NCI-H460 (cell line): ENCODE data around the gene GDPD5. TPM values are rescaled to one million over a fixed set of nuclear protein-coding genes. Genes with fewer than 3 reads are reported as not detected.
"Not testable (repeated sequence)": the region's sequence is repeated elsewhere in the genome, so short reads cannot be mapped to it uniquely, and the experiment has no call there.

Experiments used
- DNase-seq: peaks from one replicate; pipeline ENCODE4 v3.0.0-alpha.2; 2016; ENCODE audit warnings: low read depth; ENCODE audit errors: extremely low read depth
- total RNA-seq: library from RNA; depleted of rRNA; stranded (reverse); fragments of >200 nt; shearing (Covaris generic); gene quantifications from 2 replicates; pipeline ENCODE4 v1.2.3, GENCODE V29; 2014

Gene GDPD5
- total RNA-seq, 1 experiment from 2014 or later = 6.5 TPM

DNA sequence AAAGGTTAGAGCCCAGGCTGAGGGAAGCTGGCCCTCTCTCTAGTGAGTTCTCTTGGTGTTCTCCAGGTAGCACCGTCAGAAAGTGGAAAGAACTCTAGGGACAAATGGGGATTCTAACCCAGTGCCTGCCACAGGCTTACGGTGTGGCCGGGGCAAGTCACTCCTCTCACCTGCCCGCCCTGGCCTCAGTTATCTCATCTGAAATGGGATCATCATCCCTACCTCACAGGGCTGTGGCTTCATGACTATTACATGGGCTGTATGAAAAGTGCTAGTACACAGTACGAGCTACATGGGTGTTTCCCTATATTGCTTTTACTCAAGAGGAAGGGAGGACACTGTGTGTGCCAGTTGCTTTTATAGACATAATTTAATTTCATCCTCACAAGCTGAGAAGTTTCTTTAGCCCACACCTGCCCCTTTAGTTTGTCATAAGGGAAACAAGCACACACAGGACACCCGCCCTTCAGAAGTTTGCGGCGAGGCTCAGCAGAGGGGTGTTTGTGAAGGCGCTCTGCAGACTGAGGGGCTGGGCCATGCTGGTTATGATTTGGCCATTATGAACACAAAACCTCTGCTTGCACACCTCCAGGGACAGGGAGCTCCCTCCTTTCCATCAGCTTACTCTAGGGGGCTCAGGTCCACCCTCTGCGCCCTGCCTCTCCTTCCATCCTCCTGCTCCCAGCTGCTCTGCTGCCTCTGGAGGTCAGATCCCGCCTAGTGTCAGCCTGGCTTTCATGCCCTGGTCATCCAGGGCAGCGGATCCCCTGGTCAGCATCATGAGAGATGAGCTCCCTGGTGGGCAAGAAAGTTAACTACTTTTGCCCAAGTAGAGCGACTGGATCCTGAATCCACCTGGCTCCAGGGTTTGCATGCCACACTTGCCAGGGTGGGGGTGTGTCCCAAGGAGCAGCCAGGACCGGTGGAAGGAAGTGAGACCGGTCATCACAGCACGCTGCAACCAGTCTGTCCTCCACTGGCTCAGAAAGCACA lies 93.9 kb downstream of the GDPD5 start:
- DNase-seq = no peak

DNA sequence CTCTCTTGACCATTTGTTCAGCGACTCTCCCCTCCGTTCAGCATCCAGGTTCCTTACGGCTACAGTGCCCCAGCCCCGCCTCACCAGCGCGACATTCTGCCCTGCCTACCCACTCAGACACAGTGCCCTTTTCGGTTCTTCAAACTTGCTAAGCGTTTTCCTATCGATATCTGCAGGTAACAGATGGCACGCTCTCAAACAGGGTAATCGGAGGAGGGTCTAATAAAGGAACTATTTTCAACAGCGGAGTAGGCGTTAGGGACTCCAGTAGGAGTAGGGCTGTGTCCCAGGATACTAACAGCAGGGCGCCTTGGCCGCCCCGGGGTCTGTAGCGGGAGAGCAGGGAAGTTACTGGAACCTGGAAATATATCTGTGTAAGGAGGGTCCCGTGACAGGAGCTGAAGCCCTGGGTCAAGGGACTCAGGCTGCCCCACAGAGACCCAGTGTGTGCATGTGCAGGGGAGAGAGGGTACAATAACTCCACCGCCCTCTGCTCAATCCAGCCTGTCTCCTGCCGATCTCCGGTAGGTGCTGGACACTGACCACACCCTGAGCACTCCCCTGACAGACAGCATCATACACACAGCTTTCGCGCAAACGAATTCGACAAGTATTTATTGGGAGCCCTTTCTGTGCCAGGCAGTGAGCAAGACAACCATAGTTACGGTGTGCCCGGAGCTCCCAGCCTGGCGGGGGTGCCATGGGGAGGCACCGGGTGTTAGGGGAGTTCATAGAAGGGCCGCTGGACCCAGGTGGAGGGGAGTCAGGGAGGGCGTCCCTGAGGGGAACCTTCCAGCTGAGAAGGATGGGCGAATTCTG lies 94.8 kb downstream of the GDPD5 start:
- DNase-seq = no peak

DNA sequence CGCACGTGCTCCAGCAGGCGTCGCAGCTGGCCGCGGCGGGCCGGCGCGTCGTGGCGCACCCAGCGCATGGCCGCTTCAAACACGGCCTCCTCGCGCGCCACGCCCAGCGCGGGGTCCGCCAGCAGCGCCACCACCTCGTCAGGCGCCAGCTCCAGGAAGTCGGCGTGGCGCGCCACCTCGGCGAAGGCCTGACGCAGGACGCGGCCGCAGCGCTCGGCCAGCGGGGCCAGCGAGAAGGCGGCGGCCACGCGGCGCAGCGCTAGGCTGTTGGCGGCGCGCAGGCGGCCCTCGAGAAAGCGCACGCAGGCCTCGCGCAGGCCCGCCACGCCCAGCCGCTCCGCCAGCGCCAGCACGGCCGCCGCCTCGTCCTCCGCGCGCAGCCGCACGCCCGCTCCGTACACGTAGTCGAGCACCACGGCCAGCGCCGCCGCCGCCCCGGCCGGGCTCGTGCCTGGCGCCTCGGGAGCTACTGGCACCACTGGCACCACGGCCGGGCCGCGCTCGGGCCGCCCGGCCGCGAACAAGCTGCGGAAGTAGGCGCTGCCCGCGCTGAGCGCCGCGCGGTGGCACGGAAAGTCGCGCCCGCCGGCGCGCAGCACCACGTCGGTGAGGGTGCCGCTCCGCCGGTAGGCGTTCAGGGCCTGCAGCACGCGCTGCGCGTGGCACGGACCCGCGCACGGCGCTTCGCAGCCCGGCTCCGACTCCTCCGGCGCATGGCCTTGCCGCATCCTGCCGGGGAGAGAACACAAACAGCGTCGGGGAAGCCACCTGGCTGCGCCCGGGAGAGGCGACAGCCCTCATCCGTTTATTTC lies 95.6 kb downstream of the GDPD5 start:
- DNase-seq = peak; percentile 58

DNA sequence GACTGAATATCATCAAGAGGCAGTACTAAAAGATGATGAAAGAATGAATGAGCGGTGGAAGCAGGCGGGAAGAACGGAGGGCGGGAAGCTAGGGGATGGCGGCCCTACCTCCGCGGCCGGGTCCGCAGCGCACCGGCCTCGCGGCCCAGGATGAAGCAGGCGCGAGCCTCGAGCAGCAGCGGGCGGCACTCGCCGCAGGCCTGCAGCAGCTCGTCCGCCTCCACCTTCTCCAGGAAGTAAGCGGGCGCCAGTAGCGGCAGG lies 96.2 kb downstream of the GDPD5 start:
- no peak for DNase-seq

DNA sequence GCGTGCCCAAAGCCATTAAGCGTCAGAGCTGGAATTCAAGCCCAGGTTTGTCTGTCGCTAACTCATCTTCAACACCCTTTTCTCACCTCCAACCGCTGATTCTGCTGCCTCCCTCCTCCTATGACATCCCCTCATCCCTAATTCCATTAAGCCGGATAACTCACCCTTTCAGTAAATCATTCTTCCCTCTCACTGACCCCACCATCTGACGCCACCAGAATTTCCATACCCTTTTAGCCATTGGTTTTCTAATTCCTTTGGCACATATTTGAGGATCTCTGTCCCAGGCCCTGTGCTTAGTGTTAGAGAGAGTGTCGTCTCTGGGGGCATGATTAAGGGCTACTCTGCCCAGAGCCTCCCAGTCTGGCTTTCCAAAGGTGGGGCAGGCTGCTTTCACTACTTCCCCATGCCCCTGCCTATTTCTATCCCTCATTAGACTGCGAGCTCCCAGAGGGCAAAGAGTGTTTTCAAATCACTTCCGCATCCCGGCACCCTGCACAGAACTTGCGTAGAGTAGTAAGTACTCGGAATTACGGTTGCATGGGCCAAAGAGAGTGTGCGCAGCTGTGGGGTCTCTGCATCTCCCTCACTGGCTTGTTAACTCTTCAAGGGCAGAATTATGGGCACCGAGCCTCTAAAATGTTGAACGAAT lies 96.6 kb downstream of the GDPD5 start:
- DNase-seq = no peak

DNA sequence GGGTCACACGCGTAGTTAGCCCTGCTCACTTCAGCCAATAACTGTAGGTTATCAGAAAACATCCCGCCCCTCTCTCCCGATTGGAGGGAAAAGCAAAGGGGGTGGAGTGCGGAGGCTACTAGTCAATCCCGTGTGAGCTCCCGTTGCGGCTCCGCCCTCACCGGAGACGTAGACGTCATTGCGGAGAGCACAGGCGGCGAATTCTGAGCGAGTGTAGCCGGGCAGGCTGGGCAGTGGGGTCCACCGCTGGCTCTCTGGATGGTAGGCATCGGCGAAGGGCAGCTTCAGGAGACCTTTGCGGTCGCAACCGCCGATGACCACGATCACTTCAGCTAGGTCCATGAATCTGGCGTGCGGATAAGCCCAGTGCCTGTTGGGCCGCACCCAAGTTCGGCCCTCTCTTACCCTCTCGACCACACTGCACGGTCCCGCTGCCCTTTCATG lies 97.4 kb downstream of the GDPD5 start:
- peak; percentile 78 for DNase-seq

DNA sequence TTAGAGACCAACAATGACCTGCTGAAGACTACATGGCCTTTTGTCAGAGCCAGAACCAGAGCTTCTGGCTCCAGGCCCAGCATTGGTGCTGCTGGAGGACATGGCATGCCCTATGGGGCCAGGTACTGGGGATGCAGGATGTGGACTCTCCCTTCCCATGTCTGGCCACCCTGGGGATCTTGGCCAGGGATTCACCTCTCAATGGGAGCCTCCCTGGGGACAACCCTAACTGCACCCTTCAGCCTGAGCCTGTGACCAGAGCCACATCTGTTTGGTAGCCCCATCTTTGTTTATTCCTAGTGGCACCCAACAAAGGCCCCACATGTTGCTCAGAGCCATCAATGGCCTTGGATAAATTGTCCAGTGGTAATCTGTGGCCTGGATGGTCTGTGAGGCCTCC lies 98.6 kb downstream of the GDPD5 start:
- no peak for DNase-seq

DNA sequence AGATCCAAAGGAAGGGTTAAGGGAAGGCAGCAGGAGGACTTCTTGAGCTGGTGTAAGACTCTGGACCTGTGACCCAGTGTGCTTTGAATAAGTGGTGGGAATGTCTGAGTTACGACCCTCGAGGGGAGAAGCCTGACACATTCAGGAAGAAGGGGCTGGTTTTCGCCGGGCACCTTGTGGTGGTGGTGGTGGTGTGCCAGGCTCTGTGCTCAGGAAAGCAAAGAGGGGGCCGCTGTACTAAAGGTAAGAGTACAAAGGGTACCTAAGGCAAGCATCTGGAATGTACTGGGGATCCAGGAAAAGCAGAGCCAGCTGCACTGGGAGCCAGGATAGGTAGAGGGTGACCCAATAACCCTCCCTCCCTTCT lies 99.0 kb downstream of the GDPD5 start:
- DNase-seq = no peak

DNA sequence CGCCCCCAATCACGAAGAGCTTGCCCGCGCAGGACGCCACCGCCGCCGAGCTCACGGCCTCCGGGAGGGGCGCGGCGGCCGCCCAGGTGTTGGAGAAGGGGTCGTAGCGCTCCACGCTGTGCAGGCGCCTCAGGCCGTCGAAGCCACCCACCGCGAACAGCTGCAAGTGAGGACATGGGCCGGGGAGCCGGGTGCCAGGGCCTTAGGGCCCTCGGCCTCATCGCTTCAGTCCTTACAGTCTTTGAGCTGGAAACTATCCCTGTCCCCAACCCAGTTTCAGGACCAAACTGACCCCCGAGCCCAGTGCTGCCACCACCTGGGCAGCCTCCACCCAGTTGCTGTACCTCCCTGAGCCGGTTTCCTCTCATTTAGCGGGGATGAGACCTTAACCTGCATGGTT lies 100.3 kb downstream of the GDPD5 start:
- DNase-seq = no peak

DNA sequence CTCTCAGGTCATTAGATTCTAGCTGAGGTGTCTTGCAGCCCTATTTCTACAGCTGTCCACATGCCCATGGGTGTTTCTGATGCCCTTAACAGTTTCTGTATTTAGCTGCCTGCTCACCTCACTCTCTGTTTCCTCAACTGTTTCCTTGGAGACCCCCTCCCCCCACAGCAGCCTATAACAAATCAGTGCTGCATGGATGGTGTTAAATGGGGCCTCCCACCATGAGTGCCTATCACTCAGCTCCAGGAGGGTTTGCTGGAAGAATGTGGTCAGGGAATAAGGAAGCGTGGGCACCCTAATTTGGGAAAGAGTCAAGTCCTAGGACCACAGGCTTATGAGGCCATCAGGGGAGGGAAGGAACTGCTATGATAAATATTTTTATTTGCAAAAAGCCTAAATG lies 101.3 kb downstream of the GDPD5 start:
- DNase-seq = no peak

DNA sequence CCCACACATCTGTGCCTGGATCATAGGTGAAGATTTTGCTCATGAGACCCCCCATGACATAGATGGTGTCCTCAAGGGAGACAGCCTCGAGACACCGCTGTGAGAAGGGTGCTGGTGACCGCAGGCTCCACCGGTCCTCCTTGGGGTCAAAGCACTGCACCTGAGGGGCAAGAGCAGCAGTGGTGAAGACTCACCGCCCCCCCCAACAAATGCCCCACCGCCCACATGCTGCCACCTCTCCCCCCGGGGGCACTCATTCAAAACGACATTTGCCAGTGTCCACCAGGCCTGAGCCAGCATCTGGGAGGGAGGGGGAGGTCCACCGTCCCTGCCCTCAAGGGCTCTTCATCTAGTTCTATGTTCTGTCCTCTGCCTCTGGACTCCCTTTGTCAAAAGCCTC lies 102.0 kb downstream of the GDPD5 start:
- no peak for DNase-seq

DNA sequence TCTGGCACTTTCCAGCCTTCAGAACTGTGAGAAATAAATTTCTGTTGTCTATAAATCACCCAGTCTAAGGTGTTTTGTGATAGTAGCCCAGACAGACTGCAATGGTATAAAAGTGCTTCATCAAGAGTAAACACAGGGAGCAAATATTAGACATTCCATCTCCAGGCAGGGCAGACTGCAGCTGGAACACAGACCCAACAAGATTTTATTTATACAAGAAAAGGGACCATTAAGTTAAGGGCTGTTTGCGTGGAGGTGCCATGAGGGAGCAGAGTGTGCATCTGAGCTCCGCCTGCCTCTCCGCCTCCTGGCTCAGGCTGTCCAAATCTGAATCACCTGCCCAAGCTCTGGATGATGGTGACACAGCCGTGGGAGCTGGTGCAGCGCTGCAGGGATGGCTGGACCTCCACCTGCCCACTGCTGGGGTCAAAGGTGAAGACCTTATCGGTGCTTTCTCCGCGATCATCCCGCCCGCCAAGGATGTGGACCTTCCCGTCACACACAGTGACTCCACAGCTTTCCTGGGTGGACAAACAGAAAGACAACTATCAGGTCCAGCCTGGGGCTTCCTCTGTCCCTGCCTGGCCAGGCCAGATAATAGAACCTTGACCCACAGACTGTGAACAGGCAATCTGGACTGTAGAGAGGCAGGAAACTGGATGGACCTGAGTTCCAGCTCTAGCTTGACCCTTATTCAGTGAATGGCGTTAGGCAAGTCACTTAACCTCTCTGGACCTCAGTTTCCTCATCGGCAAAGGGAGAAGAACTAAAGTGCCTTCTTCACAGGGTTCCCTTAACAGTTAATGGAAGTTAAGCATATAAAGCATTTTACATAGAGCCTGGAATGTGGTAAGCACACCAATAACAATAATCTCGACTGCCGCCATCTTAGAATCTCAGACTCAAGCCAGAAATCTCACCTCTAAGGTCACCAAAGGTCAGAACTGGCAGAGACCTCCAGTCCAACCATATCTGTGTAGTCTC lies 103.2 kb downstream of the GDPD5 start:
- no peak for DNase-seq

DNA sequence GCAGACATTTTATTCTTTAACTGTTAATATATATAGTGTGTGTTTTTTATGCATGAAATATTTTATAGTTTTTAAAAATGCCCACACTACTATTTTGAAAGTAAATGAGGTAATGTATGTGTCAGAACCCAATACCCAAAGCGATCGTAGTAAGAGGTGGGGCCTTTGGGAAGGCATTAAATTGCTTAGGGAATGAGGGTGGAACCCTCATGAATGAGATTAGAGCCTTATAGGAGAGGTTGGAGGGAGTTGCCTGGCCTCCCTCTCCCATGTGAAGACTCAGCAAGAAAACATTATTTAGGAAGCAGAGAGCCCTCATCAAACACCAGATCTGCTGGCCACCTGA lies 103.9 kb downstream of the GDPD5 start:
- DNase-seq = no peak

DNA sequence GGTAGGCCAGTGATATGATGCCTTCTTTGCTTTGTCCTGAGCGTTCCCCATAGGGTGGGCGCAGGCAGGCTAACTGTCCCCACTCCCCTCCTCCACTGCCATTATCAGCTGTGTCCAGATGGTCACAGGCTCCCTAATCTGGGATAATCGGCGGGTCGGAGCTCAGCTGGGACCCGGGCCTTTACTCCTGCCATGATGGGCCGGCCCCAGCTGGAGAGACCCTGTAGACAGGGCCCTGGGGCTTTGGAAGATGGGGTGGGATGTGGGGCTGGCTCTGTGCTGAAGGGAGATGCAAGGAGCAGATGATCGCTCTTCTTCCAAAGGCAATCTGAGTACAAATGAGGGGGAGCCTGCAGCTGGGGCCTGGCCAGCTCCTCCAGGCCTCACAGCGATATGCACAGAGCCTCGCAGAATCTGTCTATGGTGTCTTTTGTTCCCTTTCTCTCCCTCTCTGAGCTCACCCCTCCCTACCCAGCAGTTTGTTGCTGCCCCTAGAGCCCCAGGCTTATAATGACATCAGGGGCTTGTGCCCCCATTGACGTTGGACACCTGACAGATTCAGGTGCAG lies 104.6 kb downstream of the GDPD5 start:
- no peak for DNase-seq

DNA sequence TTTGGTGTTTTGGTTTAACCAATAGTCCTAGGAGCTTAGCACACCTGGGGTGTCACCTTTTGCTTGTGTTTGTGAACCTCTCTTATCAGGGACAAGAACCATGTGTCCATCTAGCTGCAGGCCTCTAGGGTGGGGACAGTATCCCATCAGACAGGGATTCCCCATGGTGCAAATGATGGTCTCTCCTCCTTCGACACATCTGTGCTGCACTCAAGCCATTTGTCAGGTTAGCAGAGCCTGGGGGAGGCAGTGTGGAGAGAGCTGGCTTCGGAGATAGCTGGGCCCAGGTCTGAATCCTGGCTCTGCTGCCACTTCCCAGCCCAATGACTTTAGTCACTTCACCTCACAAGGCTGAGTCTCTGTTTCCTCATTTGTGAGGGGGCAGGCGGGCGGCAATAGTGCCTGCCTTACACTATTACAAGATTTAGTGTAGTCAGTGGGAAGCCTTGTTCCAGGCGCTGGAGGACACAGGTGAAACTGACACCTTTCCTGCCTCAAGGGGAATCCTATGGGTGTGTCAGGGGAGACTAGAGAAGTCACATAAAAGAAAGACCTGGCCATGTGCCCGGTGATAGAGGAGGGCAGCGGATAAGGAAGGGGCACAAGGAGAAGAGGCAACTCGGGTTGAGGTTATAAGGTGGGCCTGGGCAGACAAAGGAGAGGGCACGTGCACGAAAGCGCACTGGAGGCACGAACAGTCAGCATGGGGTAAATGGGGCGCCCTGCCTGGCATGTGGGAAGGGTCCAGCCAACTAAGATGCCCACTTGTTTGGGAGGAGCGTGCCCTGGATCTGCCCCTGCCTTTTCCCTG lies 105.3 kb downstream of the GDPD5 start:
- no peak for DNase-seq

DNA sequence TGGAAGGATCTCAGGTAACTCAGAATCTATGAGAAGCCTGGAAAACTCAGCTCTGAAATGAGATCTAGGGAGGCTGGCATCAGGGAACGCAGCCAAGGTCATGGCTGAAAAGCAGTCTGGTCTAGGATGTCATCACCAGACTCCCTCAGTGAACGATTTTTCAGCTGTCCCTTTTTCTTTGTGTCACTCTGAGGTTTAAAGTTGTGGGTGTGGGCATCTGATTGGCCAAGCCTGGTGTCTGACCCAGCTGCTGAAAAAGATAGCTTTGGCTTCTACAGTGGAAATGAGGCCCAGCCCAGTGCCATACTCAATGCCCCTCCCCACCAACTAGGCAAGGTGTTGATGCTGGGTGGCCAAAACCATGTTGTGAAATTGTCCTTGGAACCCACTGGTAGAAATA lies 111.9 kb downstream of the GDPD5 start:
- no peak for DNase-seq

DNA sequence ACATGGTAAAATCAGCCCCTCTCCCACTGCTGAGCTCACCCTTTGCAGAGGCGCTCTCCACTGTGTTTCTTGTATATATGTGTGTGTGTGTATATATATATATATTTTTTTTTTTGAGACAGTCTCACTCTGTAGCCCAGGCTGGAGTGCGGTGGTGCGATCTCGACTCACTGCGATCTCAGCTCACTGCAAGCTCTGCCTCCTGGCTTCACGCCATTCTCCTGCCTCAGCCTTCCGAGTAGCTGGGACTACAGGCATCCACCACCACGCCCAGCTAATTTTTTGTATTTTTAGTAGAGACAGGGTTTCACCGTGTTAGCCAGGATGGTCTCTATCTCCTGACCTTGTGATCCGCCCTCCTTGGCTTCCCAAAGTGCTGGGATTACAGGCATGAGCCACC lies 112.6 kb downstream of the GDPD5 start:
- DNase-seq = not testable (repeated sequence)

DNA sequence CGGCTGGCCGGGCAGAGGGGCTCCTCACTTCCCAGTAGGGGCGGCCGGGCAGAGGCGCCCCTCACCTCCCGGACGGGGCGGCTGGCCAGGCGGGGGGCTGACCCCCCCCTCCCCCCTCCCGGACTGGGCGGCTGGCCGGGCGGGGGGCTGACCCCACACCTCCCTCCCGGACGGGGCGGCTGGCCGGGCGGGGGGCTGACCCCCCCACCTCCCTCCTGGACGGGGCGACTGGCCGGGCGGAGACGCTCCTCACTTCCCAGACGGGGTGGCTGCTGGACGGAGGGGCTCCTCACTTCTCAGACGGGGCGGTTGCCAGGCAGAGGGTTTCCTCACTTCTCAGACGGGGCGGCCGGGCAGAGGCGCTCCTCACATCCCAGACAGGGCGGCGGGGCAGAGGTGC lies 115.8 kb downstream of the GDPD5 start:
- DNase-seq = not testable (repeated sequence)

DNA sequence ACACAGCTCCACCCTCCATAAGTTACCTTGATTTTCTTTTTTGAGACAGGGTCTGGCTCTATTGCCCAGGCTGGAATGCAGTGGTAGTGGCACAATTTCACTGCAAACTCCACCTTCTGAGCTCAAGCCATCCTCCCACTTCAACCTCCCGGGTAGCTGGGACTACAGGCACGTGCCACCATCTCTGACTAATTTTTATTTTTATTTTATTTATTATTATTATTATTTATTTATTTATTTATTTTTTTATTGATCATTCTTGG lies 116.9 kb downstream of the GDPD5 start:
- DNase-seq = no peak
